ENCODE measurements around the gene PRKN. TPM values are rescaled to one million over a fixed set of nuclear protein-coding genes. Genes with fewer than 3 reads are reported as not detected.

The PRKN gene
- total RNA-seq, 3 donors from 2014 or later, result 5.2 to 10.2 (median 8.1) TPM

- TF ChIP-seq, protein P1, sequence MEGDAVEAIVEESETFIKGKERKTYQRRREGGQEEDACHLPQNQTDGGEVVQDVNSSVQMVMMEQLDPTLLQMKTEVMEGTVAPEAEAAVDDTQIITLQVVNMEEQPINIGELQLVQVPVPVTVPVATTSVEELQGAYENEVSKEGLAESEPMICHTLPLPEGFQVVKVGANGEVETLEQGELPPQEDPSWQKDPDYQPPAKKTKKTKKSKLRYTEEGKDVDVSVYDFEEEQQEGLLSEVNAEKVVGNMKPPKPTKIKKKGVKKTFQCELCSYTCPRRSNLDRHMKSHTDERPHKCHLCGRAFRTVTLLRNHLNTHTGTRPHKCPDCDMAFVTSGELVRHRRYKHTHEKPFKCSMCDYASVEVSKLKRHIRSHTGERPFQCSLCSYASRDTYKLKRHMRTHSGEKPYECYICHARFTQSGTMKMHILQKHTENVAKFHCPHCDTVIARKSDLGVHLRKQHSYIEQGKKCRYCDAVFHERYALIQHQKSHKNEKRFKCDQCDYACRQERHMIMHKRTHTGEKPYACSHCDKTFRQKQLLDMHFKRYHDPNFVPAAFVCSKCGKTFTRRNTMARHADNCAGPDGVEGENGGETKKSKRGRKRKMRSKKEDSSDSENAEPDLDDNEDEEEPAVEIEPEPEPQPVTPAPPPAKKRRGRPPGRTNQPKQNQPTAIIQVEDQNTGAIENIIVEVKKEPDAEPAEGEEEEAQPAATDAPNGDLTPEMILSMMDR (IDR thresholded peaks at IDR 0.05), result no peak
- Histone ChIP-seq H3K36me3 (ENCODE audit: low read depth) (no peaks in the 10 kb centered on the region), H3K4me3 (no peak overlapping the region), H3K4me1 (ENCODE audit: low read depth) (no peaks in the 10 kb centered on the region), H3K9me3 (no peaks in the 10 kb centered on the region)
- intact Hi-C loops (cut with DNase I, micrococcal nuclease), result no loop called here
- no peak for DNase-seq
- no peak for ATAC-seq
These were observed 1089.9 kb downstream of the PRKN start for GRCh38 chr6:161637658-161638057.

GRCh38 chr6:161636882-161637430 is 1090.6 kb downstream of the PRKN start:
- Histone ChIP-seq H3K4me3 (no peak overlapping the region), H3K36me3 (ENCODE audit: low read depth) (no peaks in the 10 kb centered on the region), H3K4me1 (ENCODE audit: low read depth) (no peaks in the 10 kb centered on the region), H3K9me3 (no peaks in the 10 kb centered on the region)
- DNase-seq (no peak), ATAC-seq (no peak)
- TF ChIP-seq, protein P1 (IDR thresholded peaks at IDR 0.05), result no peak
- intact Hi-C loops (cut with DNase I, micrococcal nuclease), result no loop called here

GRCh38 chr6:161635975-161636374 is 1091.6 kb downstream of the PRKN start:
- TF ChIP-seq, protein P1 (IDR thresholded peaks at IDR 0.05), result no peak
- ATAC-seq, result no peak

GRCh38 chr6:161634916-161635315 is 1092.7 kb downstream of the PRKN start:
- Histone ChIP-seq H3K4me1 (ENCODE audit: low read depth) (no peaks in the 10 kb centered on the region), H3K4me3 (no peak overlapping the region), H3K36me3 (ENCODE audit: low read depth) (no peaks in the 10 kb centered on the region), H3K9me3 (no peaks in the 10 kb centered on the region)
- TF ChIP-seq, protein P1 (IDR thresholded peaks at IDR 0.05), result no peak
- intact Hi-C loops (cut with DNase I, micrococcal nuclease), result no loop called here
- ATAC-seq (no peak), DNase-seq (no peak)

More at GRCh38 chr6:161635975-161636374, 1091.6 kb downstream of the PRKN start:
- DNase-seq, result no peak
- Histone ChIP-seq H3K36me3 (ENCODE audit: low read depth) (no peaks in the 10 kb centered on the region), H3K4me3 (no peak overlapping the region), H3K4me1 (ENCODE audit: low read depth) (no peaks in the 10 kb centered on the region), H3K9me3 (no peaks in the 10 kb centered on the region)
- intact Hi-C loops (cut with DNase I, micrococcal nuclease), result no loop called here

GRCh38 chr6:161631676-161632194 is 1095.8 kb downstream of the PRKN start:
- DNase-seq (no peak), ATAC-seq (no peak)
- intact Hi-C loops (cut with DNase I, micrococcal nuclease), result no loop called here
- H3K4me1 ChIP-seq (ENCODE audit: low read depth), result no peaks in the 10 kb centered on the region
- TF ChIP-seq, protein P1 (IDR thresholded peaks at IDR 0.05), result no peak
- no peaks in the 10 kb centered on the region for H3K9me3 ChIP-seq
- H3K36me3 ChIP-seq (ENCODE audit: low read depth), result no peaks in the 10 kb centered on the region
- H3K4me3 ChIP-seq, result no peak overlapping the region
